Lower leg skin (tissue), 3 donors: ENCODE measurements around the gene TRIO.

Experiments
- POLR2A ChIP-seq, 2 donors: fragments of 450-650 bp; IDR thresholded peaks; one replicate each; pipeline ENCODE4 v1.6.1; 2016 to 2017; ENCODE audit warnings: antibody characterized with exemption in 2 of 2, mild to moderate bottlenecking in 1 of 2, moderate library complexity in 1 of 2
- TF ChIP-seq, protein P1 (sequence below), 3 donors: fragments of 450-650 bp; IDR thresholded peaks; one replicate each; pipeline ENCODE4 v1.5.1; 2016; ENCODE audit warnings: antibody characterized with exemption in 3 of 3, mild to moderate bottlenecking in 3 of 3, moderate library complexity in 2 of 3

DNA sequence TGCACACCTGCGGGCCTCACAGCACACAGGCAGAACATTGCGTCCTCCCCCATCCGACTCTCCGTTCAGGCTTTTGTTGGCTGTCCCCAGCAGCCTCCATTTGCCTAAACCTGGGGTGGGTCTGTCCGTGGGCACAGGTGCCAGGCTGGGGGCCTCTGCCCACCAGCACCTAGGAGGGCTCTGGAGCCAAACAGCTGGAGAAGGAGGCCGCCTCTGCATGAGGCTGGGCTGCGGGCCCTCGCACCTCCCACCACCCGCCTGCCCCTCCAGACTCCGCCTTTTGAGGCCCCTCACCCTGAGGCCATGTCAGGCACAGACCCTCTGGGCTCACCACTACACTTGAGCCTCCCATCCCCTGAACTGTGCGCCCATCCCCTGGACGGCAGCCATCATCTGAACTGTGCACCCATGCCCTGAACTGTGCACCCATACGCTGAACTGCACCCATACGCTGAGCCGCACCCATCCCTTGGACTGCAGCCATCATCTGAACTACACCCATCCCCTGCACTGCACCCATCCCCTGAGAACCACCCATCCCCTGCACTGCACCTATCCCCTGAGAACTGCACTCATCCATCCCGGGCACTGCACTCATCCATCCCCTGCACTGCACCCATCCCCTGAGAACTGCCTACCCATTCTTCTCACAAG, 340.5 kb downstream of the TRIO start:
- TF ChIP-seq, protein P1, sequence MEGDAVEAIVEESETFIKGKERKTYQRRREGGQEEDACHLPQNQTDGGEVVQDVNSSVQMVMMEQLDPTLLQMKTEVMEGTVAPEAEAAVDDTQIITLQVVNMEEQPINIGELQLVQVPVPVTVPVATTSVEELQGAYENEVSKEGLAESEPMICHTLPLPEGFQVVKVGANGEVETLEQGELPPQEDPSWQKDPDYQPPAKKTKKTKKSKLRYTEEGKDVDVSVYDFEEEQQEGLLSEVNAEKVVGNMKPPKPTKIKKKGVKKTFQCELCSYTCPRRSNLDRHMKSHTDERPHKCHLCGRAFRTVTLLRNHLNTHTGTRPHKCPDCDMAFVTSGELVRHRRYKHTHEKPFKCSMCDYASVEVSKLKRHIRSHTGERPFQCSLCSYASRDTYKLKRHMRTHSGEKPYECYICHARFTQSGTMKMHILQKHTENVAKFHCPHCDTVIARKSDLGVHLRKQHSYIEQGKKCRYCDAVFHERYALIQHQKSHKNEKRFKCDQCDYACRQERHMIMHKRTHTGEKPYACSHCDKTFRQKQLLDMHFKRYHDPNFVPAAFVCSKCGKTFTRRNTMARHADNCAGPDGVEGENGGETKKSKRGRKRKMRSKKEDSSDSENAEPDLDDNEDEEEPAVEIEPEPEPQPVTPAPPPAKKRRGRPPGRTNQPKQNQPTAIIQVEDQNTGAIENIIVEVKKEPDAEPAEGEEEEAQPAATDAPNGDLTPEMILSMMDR (IDR thresholded peaks at IDR 0.05): no peak
- no peak for TF ChIP-seq POLR2A (IDR thresholded peaks at IDR 0.05)
